NCI-H187 (cell line): Measurements from ENCODE around the gene RIN1.
"Not testable (repeated sequence)": the region's sequence is repeated elsewhere in the genome, so short reads cannot be mapped to it uniquely, and the experiment has no call there.

ENCODE experiments used
- DNase-seq, 2 experiments: peaks; one replicate each; lab custom pipeline; 2025; lab: John Stamatoyannopoulos, UW

The RIN1 gene

GRCh38 chr11:66333896-66334604 lies 2.2 kb downstream of the RIN1 start:
- DNase-seq, result no peak

DNA sequence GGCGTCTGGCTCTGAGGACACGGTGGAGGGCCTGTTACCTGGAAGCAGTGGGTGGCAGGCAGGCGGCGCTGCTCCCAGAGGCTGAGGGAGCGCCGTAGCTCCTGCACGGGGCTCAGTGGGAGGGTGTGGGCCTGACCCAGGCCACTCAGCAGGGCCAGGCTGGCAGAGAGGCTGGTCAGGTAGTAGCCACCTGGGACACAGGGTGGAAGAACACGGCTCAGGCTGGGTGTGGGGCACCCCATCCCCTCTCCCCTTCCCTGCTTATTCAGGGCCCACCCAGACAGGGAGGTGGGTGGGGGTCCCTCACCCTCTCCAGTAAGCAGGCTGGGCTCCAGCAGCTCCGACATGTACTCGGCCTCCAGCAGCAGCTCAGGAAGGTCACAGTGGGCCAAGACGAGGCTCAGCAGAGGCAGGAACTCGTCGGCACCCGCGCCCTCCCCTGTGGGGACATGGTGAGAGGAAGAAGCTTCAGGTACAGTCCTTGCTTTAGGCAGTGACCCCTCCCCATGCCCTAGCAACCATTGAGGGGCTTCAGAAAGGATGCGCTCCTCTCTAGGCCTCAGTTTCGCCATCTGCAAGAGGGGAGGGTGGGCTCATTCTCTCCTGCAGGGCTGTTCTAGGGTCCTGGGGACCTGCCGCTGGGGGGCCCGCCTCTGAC lies 2.9 kb downstream of the RIN1 start:
- no peak for DNase-seq

DNA sequence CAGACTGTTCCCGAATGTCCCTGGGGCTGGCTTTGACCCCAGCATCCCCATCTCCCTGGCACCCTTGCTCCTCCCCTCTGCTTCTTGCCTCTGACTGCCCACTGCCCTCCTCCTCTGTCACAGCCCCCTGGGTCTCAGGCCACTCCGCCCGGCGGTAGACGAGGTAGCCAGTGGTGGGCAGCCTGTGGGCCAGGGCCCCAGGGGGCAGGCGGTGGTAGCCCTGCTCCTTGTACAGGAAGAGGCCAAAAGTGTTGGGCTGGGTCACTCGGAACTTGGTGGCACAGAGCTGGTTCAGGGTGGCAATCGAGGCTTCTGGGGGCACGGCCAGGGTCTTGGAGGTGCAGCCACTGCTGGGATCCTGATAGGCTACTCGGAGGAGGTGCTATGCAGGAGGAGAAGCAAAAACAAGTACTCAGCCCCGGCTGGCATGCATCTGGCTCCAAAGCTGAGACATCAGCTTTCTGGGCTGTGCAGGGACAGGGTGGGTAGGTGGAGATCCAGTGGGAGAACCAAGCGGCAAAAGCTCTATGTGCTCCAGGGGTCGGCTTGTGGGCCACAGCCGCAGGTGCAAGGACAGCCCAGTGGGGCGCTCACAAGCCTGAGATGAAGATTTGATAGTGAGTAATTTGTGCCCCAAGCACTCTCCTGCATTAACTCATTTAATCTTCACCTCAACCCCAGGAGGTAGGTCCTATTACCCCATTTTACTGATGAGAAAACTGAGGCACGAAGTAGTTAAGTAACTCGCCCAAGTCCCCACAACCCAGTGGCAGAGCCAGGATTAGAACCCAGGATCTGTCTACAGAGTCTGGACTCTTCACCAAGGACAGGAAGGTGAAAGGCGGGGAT lies 3.6 kb downstream of the RIN1 start:
- DNase-seq, result no peak

DNA sequence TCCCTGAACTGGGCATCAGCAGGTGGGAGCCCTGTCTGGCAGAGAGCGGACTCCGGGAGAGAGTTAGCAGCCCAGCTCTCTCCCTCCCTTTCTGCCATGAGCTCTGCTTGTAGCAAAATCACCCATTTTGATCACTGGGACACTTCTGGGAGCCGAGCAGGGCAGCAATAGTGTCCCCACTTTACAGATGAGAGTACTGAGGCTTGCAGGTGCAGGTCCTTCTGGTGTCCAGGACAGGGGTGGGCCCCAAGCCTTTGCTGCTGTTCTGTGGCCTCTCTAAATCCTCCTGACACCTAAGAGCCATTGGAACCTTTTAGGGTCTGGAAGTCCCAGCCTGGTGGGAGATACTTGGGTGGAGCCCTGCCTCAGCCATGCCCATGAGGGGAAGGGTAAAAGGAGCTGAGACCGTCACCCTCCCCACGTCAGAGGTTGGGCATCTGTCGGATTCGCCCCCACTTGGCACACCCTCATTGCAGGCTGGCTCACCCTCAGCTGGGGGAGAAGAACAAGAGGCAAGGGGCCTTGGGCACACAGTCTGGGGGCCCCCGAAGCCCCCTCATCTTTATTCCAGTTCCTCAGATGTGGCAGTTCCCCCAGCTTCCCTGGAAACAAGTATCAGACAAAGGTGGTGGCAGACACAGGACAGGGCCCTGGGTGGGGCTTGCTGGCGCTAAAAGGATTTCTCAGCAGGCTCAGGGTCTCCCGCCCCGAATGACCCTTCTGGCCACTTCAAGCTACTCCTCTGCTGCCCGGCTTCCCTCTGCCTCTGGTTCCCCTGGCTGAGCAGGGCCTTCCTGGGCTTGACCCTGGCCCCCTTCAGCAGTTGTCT lies 4.5 kb downstream of the RIN1 start:
- DNase-seq, result no peak

DNA sequence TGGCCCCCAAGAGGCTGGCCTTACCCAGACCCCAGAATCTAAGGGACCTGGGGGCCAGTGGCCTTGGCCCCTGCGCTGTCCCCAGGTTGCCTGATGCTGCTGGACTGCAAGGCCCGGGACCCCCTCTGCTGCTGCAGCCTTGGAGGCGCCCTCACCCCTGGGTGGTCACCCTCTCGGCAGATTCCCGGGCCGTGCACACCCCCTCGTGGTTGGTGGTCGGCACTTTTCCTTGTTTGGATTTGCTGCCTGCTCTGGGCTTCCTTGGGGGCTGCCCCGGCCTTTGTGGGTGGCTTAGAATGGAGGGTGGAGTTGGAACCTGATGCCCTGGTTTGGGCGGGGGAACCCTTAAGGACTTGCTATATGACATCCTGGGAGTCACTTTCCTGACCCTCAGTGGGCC lies 5.3 kb downstream of the RIN1 start:
- DNase-seq, result no peak

GRCh38 chr11:66329165-66329673 lies 7.0 kb downstream of the RIN1 start:
- no peak for DNase-seq

- peak; percentile 4 to 61 for DNase-seq
Measured at GRCh38 chr11:66328302-66329144, 7.7 kb downstream of the RIN1 start.

GRCh38 chr11:66328031-66328301 lies 8.3 kb downstream of the RIN1 start:
- DNase-seq, result no peak

DNA sequence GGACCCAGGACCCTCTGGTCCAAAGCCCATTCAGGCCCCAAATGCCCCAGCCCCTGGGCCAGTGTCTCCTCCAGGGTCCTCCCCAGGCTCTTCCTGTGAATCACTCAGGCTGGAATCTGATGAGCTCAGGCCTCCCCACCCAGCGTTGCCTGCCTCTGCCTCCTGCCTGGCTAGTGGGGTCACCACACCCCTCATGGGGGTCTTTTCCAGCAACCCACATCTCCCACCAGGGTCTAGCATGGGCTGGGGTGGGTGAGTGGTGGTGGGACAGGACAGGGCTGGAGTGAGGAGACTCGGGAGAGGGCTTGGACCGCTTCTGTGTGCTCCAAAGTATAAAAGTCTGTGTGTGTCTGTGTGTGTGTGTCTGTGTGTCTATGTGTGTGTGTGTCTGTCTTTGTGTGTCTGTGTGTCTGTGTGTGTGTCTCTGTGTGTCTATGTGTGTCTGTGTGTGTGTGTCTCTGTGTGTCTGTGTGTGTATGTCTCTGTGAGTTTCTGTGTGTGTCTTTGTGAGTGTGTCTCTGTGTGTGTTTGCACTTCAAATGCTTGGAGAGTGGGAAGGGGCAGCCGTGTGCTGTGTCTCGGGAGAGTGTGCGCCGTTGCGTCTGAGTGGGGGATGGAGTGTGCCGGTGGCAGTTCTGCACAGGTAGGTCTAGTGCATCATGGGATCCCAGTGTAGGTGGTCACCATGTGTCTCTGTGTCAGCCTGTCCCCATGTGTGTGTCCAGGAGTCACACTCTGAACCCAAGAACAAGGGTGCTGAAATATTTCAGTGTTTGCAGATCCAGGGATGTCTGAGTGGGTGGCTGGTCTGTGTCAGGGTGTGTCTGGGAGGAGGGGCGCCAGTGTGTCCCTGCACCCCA lies 8.8 kb downstream of the RIN1 start:
- no peak for DNase-seq

- no peak for DNase-seq
Measured at GRCh38 chr11:66326261-66327111, 9.7 kb downstream of the RIN1 start.

DNA sequence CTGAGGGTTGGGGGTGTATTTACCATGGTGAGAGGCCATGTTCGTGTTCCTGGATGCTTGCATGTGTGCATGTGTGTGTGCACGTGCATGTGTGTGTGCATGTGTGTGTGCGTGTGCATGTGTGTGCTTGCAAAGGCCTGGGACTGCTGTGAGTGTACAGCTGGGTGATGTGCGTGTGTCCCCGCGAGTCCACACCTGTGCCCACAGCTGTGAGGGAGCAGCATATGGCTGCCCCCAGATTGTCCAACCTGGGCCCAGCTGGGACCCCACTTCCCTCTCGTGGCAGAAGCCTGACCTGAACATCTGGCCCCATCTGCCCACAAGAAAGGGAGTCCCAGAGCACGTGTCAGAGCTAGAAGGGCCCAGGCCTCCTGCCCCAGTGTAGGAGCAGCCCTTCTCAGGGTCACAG lies 11.0 kb downstream of the RIN1 start:
- DNase-seq, result no peak

DNA sequence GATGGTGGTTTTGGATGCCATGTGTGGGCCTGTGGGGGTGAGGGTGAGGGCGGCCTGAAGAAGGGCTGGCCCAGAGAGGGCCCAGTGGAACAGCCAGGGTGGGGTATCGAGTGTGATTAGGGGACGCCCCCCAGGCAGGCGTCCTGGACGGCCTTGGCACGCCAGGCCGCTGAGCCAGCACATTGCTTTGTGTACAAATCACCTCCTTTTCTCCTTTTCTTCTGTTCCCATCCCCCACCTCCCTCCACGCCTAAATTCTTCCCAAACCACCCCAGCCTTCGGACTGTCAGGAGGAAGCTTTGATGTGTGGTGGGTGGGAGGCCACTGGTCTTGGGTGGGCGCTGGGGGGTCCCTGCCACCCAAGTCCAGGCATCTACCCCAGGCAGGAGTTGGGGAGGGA lies 11.6 kb downstream of the RIN1 start:
- DNase-seq, result no peak

- no peak for DNase-seq
Measured at GRCh38 chr11:66323684-66324083, 12.6 kb downstream of the RIN1 start.

DNA sequence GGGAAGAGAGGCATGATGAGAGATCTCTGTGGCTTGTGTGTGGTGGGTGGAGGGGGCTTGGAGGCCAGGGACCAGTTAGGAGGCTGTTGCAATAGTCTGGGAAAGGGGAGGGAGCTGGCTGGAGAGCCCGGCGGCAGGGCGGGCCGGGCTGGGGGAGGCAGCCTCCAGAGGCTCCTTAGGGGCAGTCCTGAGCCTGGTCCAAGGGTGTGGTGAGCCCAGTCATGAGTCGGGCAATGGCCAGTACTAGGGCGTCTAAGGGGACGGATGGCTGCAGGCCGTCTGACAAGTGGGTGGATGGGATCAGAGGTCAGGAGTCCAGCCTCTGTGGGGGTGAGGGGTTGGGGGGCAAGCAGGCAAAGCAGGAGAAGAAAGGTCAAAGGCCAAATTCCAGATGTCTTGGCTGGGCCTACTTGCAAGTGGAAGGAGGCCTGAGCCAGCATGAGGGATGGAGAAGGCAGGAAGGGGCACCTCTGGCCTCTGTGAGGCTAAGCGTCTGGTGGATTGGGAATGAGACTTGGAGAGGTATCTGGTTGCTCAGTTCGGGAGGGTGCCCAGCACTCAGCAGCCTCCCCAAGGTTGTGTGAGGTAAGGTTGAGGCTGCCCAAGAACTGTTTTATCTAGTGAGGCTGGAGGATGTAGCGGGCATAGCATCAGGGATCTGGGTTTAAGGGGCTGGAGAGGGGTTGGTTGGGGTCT lies 13.4 kb downstream of the RIN1 start:
- no peak for DNase-seq

DNA sequence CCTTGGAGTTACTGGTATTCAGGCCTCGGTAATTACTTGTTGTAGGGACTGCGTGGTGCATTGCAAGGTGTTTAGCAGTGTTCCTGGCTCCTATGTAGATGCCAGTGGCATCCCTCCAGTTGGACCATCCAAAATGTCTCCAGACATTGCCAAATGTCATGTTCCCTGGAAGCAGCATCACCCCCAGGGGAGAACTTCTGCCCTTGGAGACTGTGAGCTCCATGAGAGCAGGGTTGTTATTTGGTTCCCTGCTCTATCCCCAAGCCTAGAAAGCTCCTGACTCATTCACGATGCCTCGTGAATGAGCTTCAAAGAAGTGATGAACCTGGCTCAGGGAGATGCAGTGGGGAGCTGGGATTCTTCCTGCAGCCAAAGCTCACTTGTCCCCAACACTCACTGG lies 14.6 kb downstream of the RIN1 start:
- no peak for DNase-seq

DNA sequence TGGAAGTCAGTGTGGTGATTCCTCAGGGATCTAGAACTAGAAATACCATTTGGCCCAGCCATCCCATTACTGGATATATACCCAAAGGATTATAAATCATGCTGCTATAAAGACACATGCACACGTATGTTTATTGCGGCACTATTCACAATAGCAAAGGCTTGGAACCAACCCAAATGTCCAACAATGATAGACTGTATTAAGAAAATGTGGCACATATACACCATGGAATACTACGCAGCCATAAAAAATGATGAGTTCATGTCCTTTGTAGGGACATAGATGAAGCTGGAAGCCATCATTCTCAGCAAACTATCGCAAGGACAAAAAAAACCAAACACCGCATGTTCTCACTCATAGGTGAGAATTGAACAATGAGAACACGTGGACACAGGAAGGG lies 15.5 kb downstream of the RIN1 start:
- not testable (repeated sequence) for DNase-seq

DNA sequence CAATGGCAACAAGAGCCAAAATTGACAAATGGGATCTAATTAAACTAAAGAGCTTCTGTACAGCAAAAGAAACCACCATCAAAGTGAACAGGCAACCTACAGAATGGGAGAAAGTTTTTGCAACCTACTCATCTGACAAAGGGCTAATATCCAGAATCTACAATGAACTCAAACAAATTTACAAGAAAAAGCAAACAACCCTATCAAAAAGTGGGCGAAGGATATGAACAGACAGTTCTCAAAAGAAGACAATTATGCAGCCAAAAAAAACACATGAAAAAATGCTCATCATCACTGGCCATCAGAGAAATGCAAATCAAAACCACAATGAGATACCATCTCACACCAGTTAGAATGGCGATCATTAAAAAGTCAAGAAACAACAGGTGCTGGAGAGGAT lies 15.9 kb downstream of the RIN1 start:
- not testable (repeated sequence) for DNase-seq

DNA sequence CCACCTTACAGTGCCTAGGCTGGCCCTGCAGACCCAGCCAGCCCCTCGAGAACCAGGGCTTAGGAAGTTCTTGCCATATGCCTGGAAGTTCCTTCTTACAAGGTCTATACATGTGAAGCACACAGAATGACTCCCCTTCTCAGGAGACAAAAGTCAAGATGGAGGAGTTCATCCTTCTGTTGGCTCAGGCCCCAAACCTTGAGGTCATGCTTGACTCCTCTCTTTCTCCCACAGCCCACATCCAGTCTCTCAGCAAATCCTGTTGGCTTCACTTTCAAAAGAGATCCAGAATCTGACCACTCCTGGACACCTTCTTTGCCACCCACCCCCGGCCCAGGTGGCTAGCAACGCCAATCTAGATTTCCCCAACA lies 17.6 kb downstream of the RIN1 start:
- no peak for DNase-seq
